ENCODE results near the gene SLC12A3.
"Not testable (repeated sequence)": the region's sequence is repeated elsewhere in the genome, so short reads cannot be mapped to it uniquely, and the experiment has no call there.

SLC12A3 gene

DNA sequence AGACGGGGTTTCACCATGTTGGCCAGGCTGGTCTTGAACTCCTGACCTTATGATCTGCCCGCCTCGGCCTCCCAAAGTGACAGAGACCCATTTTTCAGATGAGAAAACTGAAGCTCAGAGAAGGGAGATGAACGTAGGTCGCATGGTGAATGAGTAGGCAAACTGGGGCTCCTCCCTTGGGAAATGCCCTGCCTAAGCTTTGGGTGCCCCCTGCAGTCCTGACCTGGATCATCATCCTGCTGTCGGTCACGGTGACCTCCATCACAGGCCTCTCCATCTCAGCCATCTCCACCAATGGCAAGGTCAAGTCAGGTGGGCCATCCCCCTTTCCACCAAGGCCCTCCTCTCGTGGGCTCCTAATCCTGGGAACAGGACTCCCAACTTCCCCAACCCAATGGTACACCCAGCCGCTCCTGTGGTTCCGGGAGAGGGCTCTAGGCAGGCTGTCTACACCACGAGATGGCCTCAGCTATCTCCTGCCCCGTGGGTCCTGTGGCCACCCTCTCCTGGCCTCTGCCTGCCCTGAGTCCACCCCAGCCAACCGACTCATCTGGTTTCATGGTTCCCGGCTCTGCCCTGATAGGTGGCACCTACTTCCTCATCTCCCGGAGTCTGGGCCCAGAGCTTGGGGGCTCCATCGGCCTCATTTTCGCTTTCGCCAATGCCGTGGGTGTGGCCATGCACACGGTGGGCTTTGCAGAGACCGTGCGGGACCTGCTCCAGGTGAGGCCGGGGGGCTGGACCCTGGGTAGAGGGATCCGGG is 4.7 kb downstream of the SLC12A3 start:
- no peak for FAIRE-seq

GRCh38 chr16:56870276-56870888 is 5.4 kb downstream of the SLC12A3 start:
- no peak for FAIRE-seq

- FAIRE-seq, result no peak
These were observed 6.2 kb downstream of the SLC12A3 start for GRCh38 chr16:56871172-56871593.

DNA sequence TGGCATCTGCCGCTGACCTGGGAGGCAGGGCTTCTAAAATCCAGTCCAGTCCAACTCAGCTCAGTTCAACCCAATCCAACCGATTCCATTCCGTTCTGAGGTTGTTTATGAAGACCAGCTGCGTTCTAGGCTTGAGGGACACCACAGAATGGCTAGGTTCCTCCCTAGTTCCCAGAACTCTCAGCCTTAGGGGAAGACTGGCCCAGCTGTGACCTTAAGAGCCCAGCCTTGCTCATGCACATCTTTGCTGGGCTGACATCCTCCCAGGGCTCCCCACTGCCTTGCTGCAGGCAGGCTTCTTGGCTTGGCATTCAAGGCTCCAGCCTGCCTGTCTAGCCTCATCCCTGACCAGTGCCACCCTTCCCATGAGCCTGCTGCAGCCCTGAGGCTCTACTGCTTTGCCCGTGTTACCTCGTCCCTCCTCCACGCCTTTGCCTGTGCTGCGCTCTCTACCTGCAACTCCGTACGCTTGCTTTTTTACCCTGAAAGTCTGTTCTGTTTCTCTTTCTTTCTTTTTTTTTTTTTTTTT is 7.9 kb downstream of the SLC12A3 start:
- FAIRE-seq, result no peak

- no peak for FAIRE-seq
These were observed 9.8 kb downstream of the SLC12A3 start for GRCh38 chr16:56874800-56875199.

GRCh38 chr16:56876048-56876447 is 11.0 kb downstream of the SLC12A3 start:
- no peak for FAIRE-seq

DNA sequence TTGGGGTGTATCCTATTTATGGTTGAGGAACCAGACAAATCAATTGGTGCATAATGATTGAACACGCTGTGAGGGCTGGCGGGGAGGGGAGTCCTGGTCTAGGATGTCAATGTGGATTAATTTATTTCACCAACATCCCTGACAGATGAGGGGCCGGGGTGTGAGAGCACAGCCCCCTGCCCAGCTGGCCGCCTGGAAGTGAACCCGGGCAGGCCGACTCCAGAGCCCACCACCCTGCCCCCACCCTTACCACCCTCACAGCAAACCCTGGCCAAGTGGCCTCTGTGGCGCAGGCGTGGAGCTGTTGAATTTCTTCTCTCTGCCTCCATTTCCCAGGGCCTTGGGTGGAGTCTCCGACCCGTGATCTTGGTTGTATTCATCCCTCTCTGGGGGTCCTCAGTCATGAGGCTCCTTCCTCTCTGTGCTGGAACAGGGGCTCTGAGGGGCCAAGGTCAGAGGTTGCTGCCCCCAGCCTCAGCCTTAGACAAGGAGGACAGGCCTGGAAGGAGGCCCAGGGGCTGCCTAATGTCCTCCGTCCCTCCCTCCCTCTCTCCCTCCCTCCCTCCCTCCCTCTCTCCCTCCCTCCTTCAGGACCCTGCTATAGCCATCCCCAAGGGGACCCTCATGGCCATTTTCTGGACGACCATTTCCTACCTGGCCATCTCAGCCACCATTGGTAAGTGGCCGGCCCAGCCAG is 12.6 kb downstream of the SLC12A3 start:
- no peak for FAIRE-seq

DNA sequence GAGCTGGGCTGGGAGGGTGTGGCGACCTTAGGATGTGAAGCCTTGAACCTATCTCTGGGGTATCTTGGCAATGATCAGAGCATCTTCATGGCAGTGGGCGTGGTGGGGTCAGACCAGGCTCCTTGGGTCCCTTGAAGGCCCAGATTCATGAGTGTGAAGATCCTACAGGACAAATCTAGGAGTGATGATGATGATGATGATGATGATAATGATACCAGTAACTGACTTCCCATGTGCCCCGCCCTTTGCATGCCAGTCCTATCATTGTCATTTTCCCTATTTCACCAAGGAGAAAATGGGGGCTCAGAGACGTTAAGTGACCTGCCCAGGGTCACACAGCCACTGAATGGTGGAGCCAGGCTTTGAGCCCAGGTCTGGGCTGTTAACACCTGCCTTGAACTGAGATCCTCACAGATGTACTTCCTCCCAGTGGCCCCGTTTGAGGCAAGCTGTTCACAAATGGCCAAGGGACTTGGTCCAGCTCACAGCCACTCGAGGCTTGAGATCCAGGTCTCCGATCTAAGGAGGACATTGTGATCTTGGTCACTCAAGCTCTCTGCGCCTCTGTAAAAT is 13.4 kb downstream of the SLC12A3 start:
- no peak for FAIRE-seq

- FAIRE-seq, result no peak
These were observed 14.3 kb downstream of the SLC12A3 start for GRCh38 chr16:56879276-56879675.

DNA sequence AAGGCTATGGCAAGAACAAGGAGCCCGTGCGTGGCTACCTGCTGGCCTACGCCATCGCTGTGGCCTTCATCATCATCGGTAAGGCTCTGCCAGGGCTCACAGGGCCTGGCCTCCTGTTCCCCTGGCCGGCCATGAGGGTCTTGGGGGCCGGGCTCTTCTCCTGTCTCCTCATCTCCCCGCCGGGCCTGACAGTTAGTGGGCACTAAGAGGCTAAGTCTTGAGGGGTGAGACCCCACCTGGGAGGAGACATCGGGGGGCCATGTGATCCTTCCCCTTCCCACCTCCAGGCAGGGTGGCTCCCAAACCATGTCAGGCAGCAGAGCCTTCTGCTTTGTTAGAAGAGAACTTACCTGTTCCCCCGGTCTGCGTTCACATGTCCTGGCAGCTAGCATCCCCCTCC is 15.2 kb downstream of the SLC12A3 start:
- no peak for FAIRE-seq

GRCh38 chr16:56880685-56881084 is 15.7 kb downstream of the SLC12A3 start:
- FAIRE-seq, result no peak

DNA sequence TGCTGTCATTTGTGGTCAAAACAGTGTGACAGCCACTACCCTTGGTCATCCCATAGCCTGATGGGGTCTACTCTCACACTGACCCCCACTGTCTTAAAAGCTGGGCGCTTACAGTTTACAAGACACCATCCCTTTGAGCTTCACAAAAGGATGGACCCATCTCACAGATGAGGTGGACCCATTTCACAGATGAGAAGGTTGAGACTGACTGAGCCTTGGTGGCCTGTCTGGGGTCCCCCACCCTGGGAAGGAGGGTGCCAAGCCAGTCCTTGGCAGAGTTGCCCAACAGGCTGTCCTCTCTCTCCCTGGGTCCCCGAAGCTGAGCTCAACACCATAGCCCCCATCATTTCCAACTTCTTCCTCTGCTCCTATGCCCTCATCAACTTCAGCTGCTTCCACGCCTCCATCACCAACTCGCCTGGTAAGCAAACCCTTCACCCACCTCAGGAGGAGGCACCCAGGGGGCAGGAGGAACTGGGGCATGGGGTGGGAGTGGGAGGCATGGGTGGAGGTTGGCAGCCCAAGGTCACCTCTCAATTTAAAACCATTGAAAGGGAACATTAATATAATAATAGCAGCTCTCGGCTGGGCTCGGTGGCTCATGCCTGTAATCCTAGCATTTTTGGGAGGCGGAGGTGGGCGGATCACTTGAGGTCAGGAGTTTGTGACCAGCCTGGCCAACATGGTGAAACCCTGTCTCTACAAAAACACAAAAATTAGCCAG is 17.2 kb downstream of the SLC12A3 start:
- FAIRE-seq, result no peak

GRCh38 chr16:56883586-56883985 is 18.6 kb downstream of the SLC12A3 start:
- FAIRE-seq, result no peak

DNA sequence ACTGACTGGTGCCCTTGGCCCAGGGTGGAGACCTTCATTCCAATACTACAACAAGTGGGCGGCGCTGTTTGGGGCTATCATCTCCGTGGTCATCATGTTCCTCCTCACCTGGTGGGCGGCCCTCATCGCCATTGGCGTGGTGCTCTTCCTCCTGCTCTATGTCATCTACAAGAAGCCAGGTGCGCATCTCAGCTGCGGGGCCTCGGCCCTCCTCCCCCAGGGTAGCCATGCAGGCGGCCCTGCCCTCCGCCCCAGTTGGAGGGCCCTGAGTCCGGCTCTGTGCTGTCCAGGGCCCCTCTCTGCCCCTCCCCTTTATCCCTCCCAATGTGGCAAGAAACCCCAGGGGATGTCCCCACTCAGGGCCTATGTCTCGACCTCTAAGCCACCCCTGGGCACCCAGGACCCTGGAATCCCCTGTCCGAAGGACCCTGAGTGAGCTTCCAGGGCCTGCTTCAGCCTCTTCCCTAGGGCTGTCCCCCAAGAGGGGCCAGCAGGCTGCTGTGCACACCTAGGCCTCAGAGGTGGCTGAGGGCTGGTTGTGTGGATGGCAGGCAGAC is 19.1 kb downstream of the SLC12A3 start:
- no peak for FAIRE-seq

DNA sequence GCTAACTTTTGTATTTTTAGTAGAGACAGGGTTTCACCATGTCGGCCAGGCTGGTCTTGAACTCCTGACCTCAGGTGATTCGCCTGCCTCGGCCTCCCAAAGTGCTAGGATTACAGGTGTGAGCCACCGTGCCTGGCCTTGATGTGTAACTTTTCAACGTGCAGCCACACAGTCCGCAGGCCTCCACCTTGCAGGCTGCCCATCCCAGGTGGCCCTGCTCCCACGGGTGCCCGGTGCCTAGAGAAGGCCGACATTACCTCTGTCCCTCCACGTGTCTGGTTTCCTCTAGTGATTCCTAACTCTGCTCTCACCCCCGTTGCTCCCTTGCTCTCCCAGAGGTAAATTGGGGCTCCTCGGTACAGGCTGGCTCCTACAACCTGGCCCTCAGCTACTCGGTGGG is 19.9 kb downstream of the SLC12A3 start:
- FAIRE-seq, result not testable (repeated sequence)

GRCh38 chr16:56885446-56886162 is 20.6 kb downstream of the SLC12A3 start:
- FAIRE-seq, result no peak

DNA sequence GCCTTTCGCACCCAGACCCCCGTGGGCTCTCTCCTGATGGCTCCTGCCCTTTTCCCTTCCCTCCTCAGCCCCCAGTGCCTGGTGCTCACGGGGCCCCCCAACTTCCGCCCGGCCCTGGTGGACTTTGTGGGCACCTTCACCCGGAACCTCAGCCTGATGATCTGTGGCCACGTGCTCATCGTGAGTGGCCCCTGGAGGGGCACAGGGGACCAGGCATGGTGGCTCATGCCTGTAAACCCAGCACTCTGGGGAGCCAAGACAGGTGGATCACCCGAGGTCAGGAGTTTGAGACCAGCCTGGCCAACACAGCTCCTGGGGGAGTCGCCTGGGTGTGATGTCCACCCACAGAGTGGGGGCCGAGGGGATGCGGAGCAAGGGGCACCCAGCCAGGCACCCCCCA is 21.3 kb downstream of the SLC12A3 start:
- no peak for FAIRE-seq

- FAIRE-seq, result no peak
These were observed 21.8 kb downstream of the SLC12A3 start for GRCh38 chr16:56886826-56887225.

GRCh38 chr16:56888806-56889205 is 23.8 kb downstream of the SLC12A3 start:
- no peak for FAIRE-seq

DNA sequence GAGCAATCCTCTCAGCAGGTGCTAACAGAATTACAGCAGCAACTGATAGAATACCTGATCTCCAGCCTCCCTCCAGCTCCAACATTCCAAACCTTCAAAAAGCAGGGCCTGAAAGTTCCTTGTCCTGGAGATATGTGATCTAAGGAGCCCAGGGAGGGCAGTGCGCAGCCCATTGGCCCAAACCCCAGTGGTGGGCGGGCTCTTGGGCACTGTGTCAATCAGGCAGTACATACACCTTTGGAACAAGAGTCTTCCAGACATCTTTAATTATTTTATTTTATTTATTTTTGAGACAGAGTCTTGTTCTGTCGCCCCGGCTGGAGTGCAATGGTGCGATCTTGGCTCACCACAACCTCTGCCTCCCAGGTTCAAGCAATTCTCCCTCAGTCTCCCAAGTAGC is 24.2 kb downstream of the SLC12A3 start:
- FAIRE-seq, result no peak

- no peak for FAIRE-seq
These were observed 26.7 kb downstream of the SLC12A3 start for GRCh38 chr16:56891685-56892084.

GRCh38 chr16:56892705-56893104 is 27.7 kb downstream of the SLC12A3 start:
- no peak for FAIRE-seq
